Psoas muscle (tissue), 8 donors: ENCODE data around the gene NXPH2. TPM values are rescaled to one million over a fixed set of nuclear protein-coding genes. Genes with fewer than 3 reads are reported as not detected.
"Not testable (repeated sequence)": the region's sequence is repeated elsewhere in the genome, so short reads cannot be mapped to it uniquely, and the experiment has no call there.

ENCODE experiments used
- ATAC-seq, 4 donors: fragments of 200-7000 bp; cut with Tn5 transposase; one replicate each; pipeline ENCODE4 v1.9.1; 2020; ENCODE audit warnings: moderate library complexity in 3 of 4, mild to moderate bottlenecking in 2 of 4
- DNase-seq, 2 donors: peaks; one replicate each; pipeline ENCODE4 v3.0.0-alpha.2; 2020
- H3K27ac ChIP-seq: fragments of 200-600 bp; one replicate; pipeline ENCODE4 v1.8.0; 2022
- H3K27me3 ChIP-seq, 3 donors: fragments of 200-600 bp in 1 of 3; one replicate each; pipeline versions ENCODE4 v1.6.1 to v1.8.0; 2013 to 2022; ENCODE audit warnings: low read length in 2 of 3, mild to moderate bottlenecking in 2 of 3, moderate library complexity in 1 of 3; ENCODE audit not compliant: insufficient read depth in 3 of 3
- H3K36me3 ChIP-seq, 2 donors: fragments of 200-600 bp in 1 of 2; one replicate each; pipeline versions ENCODE4 v1.6.1 to v1.8.0; 2013 to 2022; ENCODE audit warnings: low read depth in 1 of 2, mild to moderate bottlenecking in 1 of 2, moderate library complexity in 1 of 2; ENCODE audit not compliant: insufficient read depth in 1 of 2
- H3K4me1 ChIP-seq: fragments of 200-600 bp; one replicate; pipeline ENCODE4 v1.8.0; 2022
- H3K4me3 ChIP-seq: fragments of 200-600 bp; one replicate; pipeline ENCODE4 v1.8.0; 2022; ENCODE audit warnings: mild to moderate bottlenecking
- H3K9me3 ChIP-seq: fragments of 200-600 bp; one replicate; pipeline ENCODE4 v1.8.0; 2022
- CTCF ChIP-seq: fragments of 200-600 bp; IDR thresholded peaks from one replicate; pipeline ENCODE4 v1.8.0; 2022; ENCODE audit warnings: antibody characterized with exemption
- WGBS, 3 donors: extraction: QIAGEN DNeasy Blood & Tissue Kit; methylation state at CpG; one replicate each; pipeline versions ENCODE4 v1.1.6 to v1.1.7; 2013; 5-methylcytosine and 5-hydroxymethylcytosine counted together
- intact Hi-C, 2 donors: fragments of 100-400 bp; cut with DNase I; formaldehyde crosslinking; loops; one replicate each; pipeline versions ENCODE4 v1.11.0 to v1.14.2; 2022
- polyA plus RNA-seq, 3 donors: library from polyadenylated mRNA; stranded (reverse); fragments of 200-250 nt; gene quantifications; one replicate each; pipeline ENCODE4 v1.2.3, GENCODE V29; 2013
- total RNA-seq, 4 donors: library from RNA; stranded (reverse); fragmentation: NEBNext Ultra II Directional in 2 of 4; extraction: Animal tissue kit (Norgen Biotek cat#: 25700) in 2 of 4; gene quantifications; one replicate each; pipeline versions ENCODE4 v1.2.1 to v1.2.4, GENCODE V29; 2021 to 2023
- donor health status: healthy with polysubstance abuse.
- donor health status: DM: no; HTN: no; CAD: no; lungs with moderate emphysema.
- donor health status: Bipolar disorder and iron deficiency.
- donor health status: healthy.
- donor health status: DM: yes; HTN: yes; CAD: no.
- donor health status: DM: no; HTN: no; CAD: no.
- donor health status: DM: no; HTN: no; CAD: no.
- donor health status: DM: yes; HTN: yes; CAD: no.

NXPH2 gene
- total and polyA plus RNA-seq, 7 donors, result 0.14 TPM; not detected in 6

DNA sequence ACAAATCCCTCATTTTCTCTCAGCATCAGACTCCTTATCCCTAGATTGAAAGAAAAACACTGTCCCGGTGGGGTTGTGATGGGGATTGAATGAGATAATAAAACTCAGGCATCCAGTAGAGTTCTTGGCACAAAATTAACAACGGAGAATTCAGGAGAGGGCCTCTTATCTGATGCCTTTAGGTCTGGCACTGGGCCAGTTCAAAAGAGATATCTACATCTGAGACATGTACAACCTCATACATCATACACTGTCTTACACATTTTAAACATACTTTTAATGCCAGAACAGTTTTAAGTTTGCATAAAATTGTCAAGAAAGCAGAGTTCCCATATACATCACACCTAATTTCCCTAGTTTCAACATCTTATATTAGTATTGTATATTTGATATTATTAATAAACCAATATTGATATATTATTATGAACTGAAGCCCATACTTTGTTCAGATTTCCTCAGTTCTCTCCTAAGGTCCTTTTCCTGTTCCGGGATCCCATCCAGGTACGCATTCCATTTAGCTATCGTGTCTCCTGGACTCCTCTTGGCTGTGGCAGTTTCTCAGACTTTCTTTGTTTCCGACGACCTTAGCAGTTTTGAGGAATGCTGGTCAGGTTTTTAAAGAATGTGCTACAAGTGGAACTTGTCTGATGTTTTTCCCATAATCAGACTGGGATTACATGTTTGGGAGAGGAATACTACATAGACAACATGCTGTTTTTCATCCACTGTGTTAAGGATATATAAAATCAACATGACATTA is 27.8 kb downstream of the NXPH2 start:
- WGBS, 3 donors, result 49 to 60% (median 52%) methylated on average over 7 of the region's 7 CpGs
- H3K4me3 ChIP-seq, result no peak overlapping the region
- no peak for DNase-seq
- no peak for ATAC-seq
- H3K36me3 ChIP-seq, result no peaks in the 10 kb centered on the region
- no peaks in the 10 kb centered on the region for H3K4me1 ChIP-seq
- no peak for TF ChIP-seq CTCF
- intact Hi-C loops, result no loop called here
- no peaks in the 10 kb centered on the region for H3K9me3 ChIP-seq
- H3K27ac ChIP-seq, result no peak overlapping the region
- H3K27me3 ChIP-seq, result no peaks in the 10 kb centered on the region

DNA sequence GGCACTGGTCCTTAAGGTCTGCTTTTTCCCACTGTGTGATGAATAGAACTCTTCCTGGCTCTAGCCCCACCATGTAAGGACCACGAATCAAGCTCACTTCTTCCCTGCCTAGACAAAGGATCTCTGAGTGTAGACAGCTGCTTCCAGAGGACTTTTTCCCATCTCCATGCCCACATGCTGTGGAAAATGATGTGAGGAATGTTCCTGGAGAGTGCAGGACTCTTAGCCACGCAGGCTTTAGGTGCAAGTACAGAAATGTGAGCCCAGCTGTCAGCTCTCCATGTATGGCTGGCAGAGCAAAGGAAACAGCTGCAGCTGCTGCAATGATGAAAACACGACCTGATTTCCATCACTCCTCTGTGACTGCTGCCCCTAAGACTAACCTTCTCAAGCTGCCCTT is 35.5 kb downstream of the NXPH2 start:
- ATAC-seq, result peak; percentile 78 to 90 (median 86)
- 4 to 10% (median 7%) methylated on average over 3 of the region's 3 CpGs for WGBS, 3 donors
- DNase-seq, result peak in 1 of 2 donors; percentile 20

DNA sequence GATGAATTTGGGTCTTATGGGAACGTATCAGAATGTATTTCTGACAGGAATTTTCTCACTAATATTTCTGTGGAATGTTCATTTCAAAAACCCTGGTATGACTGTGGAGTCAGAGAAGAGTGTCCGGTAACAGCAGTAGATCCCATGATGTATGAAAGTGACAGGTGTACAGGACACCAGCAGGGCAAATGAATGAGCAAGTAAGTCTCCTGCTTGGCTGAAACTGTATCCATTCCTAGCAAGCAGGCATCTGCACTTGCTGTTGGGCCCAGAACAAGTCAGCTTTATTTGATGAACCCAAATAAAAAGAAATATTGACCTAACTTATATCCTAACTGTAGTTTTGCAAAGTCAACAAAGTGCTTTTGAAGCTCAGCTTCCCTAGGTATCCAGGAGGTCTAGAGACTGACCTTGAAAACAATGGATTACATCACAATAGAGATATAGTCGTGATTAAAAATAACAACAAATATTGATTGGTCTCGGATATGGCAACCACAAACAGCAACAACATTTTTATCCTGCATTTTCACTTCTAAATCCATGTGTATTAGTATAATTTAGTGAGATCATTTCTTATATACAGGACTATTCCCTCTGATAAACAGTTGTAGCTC is 37.6 kb downstream of the NXPH2 start:
- DNase-seq (no peak), ATAC-seq (peak; percentile 72 to 87 (median 82))
- WGBS, 3 donors, result 23 to 37% (median 29%) methylated on average over 4 of the region's 4 CpGs
- Histone ChIP-seq H3K27ac (no peak overlapping the region), H3K9me3 (no peaks in the 10 kb centered on the region), H3K4me3 (no peak overlapping the region), H3K27me3 (no peaks in the 10 kb centered on the region), H3K4me1 (peaks cover 3% of the 10 kb centered on the region), H3K36me3 (no peaks in the 10 kb centered on the region)
- intact Hi-C loops, result no loop called here
- no peak for TF ChIP-seq CTCF

More for the DNA sequence above, 35.5 kb downstream of the NXPH2 start:
- Histone ChIP-seq H3K27me3 (no peaks in the 10 kb centered on the region), H3K27ac (peak overlapping the region; percentile 3), H3K4me3 (no peak overlapping the region), H3K9me3 (no peaks in the 10 kb centered on the region), H3K4me1 (peaks cover 3% of the 10 kb centered on the region), H3K36me3 (no peaks in the 10 kb centered on the region)
- no peak for TF ChIP-seq CTCF
- intact Hi-C loops, result no loop called here

DNA sequence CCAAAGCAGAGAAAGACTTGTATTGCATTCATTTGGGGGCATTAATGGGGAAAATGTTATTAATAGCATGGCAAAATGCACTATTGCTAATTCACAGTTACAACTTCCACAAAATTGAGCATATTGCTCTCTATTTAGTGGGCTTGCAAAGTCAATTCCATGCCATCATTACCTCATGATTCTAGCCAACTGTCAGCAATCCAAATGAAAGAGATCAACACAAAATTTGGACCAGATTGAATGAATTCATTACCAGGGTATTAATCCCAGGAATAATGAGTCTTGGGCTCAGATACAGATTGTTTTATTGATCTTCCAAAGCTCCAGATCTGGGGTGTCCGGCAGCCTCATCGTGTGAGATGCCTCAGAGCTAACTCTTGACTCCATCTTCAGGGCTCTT is 38.3 kb downstream of the NXPH2 start:
- Histone ChIP-seq H3K36me3 (no peaks in the 10 kb centered on the region), H3K4me3 (no peak overlapping the region), H3K27me3 (no peaks in the 10 kb centered on the region), H3K9me3 (peaks cover 3% of the 10 kb centered on the region), H3K27ac (no peak overlapping the region), H3K4me1 (peaks cover 3% of the 10 kb centered on the region)
- no peak for ATAC-seq
- intact Hi-C loops, result no loop called here
- TF ChIP-seq CTCF, result no peak
- no peak for DNase-seq
- 73 to 89% (median 88%) methylated on average over 2 of the region's 2 CpGs for WGBS, 3 donors

GRCh38 chr2:138737009-138737554 is 43.1 kb downstream of the NXPH2 start:
- H3K36me3 ChIP-seq, H3K4me3 ChIP-seq, H3K9me3 ChIP-seq, H3K27ac ChIP-seq, H3K4me1 ChIP-seq, intact Hi-C loops, DNase-seq, H3K27me3 ChIP-seq, ATAC-seq: not testable (repeated sequence)
- WGBS, 3 donors, result 88 to 94% (median 93%) methylated on average over 3 of the region's 3 CpGs
